PC-9 (cell line): ENCODE results near the gene ACRV1. TPM values are rescaled to one million over a fixed set of nuclear protein-coding genes. Genes with fewer than 3 reads are reported as not detected.

Experiments used
- BruUV-seq: library from RNA; stranded (reverse); fragments of 400-500 nt; replicated peaks from 2 replicates; lab custom pipeline; 2021; lab: Mats Ljungman, UMichigan
- CTCF ChIA-PET: fragments of 300-600 bp; sonication (Branson Sonifier 250); formaldehyde crosslinking; loops from one replicate; lab custom pipeline; 2022; ENCODE audit warnings: antibody characterized with exemption; lab: Charles Lee
- POLR2A ChIA-PET: fragments of 300-600 bp; sonication (Branson Sonifier 250); formaldehyde crosslinking; loops from one replicate; lab custom pipeline; 2022; ENCODE audit warnings: antibody characterized with exemption; ENCODE audit not compliant: unreplicated experiment; lab: Charles Lee
- DNase-seq, 2 experiments: peaks; one replicate each; pipeline versions ENCODE4 v3.0.0 to v3.0.0-alpha.2; 2015 to 2022; ENCODE audit warnings: mixed read lengths in 1 of 2
- H2AFZ ChIP-seq: fragments of 200-600 bp; sonication (generic); 2 replicates; pipeline ENCODE4 v1.8.1; 2017; ENCODE audit warnings: antibody characterized with exemption
- H3F3A ChIP-seq: fragments of 200-600 bp; sonication (generic); 2 replicates; pipeline ENCODE4 v1.8.1; 2017; ENCODE audit warnings: antibody characterized with exemption, mild to moderate bottlenecking, low read depth; ENCODE audit not compliant: insufficient read depth
- H3K27ac ChIP-seq: fragments of 200-600 bp; sonication (generic); 2 replicates; pipeline ENCODE4 v1.6.1; 2016; ENCODE audit warnings: mixed run types
- H3K27me3 ChIP-seq: fragments of 200-600 bp; sonication (generic); 2 replicates; pipeline ENCODE4 v1.6.1; 2016; ENCODE audit warnings: low read depth, mixed run types; ENCODE audit not compliant: insufficient read depth
- H3K36me3 ChIP-seq: fragments of 200-600 bp; sonication (generic); 2 replicates; pipeline ENCODE4 v1.6.1; 2016; ENCODE audit warnings: low read depth, mixed run types
- H3K4me1 ChIP-seq: fragments of 200-600 bp; sonication (generic); replicated peaks from 2 replicates; pipeline ENCODE4 v1.6.1; 2016; ENCODE audit warnings: mixed run types; ENCODE audit not compliant: insufficient read depth
- H3K4me2 ChIP-seq: fragments of 200-600 bp; sonication (generic); 2 replicates; pipeline ENCODE4 v1.6.1; 2017; ENCODE audit warnings: mixed run types
- H3K4me3 ChIP-seq: fragments of 200-600 bp; sonication (generic); 2 replicates; pipeline ENCODE4 v1.6.1; 2016; ENCODE audit warnings: mixed run types
- H3K79me2 ChIP-seq: fragments of 200-600 bp; sonication (generic); 2 replicates; pipeline ENCODE4 v1.6.1; 2017; ENCODE audit warnings: low read depth, mixed run types
- H3K9me2 ChIP-seq: fragments of 200-600 bp; sonication (generic); 2 replicates; pipeline ENCODE4 v1.8.1; 2017; ENCODE audit warnings: mild to moderate bottlenecking; ENCODE audit not compliant: insufficient read depth
- H3K9me3 ChIP-seq: fragments of 200-600 bp; sonication (generic); 2 replicates; pipeline ENCODE4 v1.8.1; 2016; ENCODE audit warnings: low read depth; ENCODE audit not compliant: insufficient read depth
- H4K20me1 ChIP-seq: fragments of 200-600 bp; sonication (generic); 2 replicates; pipeline ENCODE4 v1.8.1; 2017; ENCODE audit not compliant: insufficient read depth
- CTCF ChIP-seq: fragments of 200-600 bp; sonication (generic); conservative IDR thresholded peaks from 2 replicates; pipeline ENCODE4 v1.6.1; 2017; ENCODE audit warnings: mixed run types, antibody characterized with exemption, mild to moderate bottlenecking, moderate library complexity
- EZH2 ChIP-seq: fragments of 200-600 bp; sonication (generic); IDR thresholded peaks from 2 replicates; pipeline ENCODE4 v1.8.0; 2017; ENCODE audit warnings: antibody characterized with exemption, low read depth
- intact Hi-C: fragments of 100-400 bp; cut with micrococcal nuclease; formaldehyde crosslinking; loops from one replicate; pipeline ENCODE4 v1.10.0; 2022; ENCODE audit not compliant: unreplicated experiment
- total RNA-seq: library from RNA; stranded (reverse); gene quantifications from 2 replicates; pipeline ENCODE4 v1.2.3, GENCODE V29; 2021

Gene ACRV1
- total RNA-seq, 1 experiment from 2014 or later, result not detected

- no peak for DNase-seq
- H4K20me1 ChIP-seq, result no peaks in the 10 kb centered on the region
- H3K4me1 ChIP-seq, result no peaks in the 10 kb centered on the region
- no peaks in the 10 kb centered on the region for H3F3A ChIP-seq
- POLR2A ChIA-PET, result no interaction called here
- H3K79me2 ChIP-seq, result no peaks in the 10 kb centered on the region
- H3K36me3 ChIP-seq, result no peaks in the 10 kb centered on the region
- BruUV-seq, result no TSS peak
- CTCF ChIA-PET, result no interaction called here
- TF ChIP-seq CTCF, result no peak
- TF ChIP-seq EZH2, result no peak
- H3K4me2 ChIP-seq, result no peak overlapping the region
- no peak overlapping the region for H2AFZ ChIP-seq
- H3K4me3 ChIP-seq, result no peak overlapping the region
- H3K9me3 ChIP-seq, result no peaks in the 10 kb centered on the region
- H3K27ac ChIP-seq, result no peak overlapping the region
- peaks cover 57% of the 10 kb centered on the region for H3K27me3 ChIP-seq
- intact Hi-C loops, result no loop called here
- H3K9me2 ChIP-seq, result no peaks in the 10 kb centered on the region
These were observed 20.5 kb upstream of the ACRV1 start for GRCh38 chr11:125701018-125701610.

- H3K4me1 ChIP-seq, result no peaks in the 10 kb centered on the region
- no peak overlapping the region for H3K27ac ChIP-seq
- no peak overlapping the region for H3K4me3 ChIP-seq
- no TSS peak for BruUV-seq
- no peak for TF ChIP-seq CTCF
- no peak for TF ChIP-seq EZH2
- H3K79me2 ChIP-seq, result no peaks in the 10 kb centered on the region
- H3K9me3 ChIP-seq, result no peaks in the 10 kb centered on the region
- H3K27me3 ChIP-seq, result peaks cover 79% of the 10 kb centered on the region
- intact Hi-C loops, result no loop called here
- H3F3A ChIP-seq, result no peaks in the 10 kb centered on the region
- H4K20me1 ChIP-seq, result no peaks in the 10 kb centered on the region
- no peak overlapping the region for H2AFZ ChIP-seq
- no peak overlapping the region for H3K4me2 ChIP-seq
- no peak for DNase-seq
- ChIA-PET POLR2A (no interaction called here), CTCF (no interaction called here)
- H3K9me2 ChIP-seq, result no peaks in the 10 kb centered on the region
- H3K36me3 ChIP-seq, result no peaks in the 10 kb centered on the region
These were observed 14.3 kb upstream of the ACRV1 start for GRCh38 chr11:125694951-125695350.

GRCh38 chr11:125692887-125693286, 12.2 kb upstream of the ACRV1 start:
- no peak overlapping the region for H3K4me3 ChIP-seq
- intact Hi-C loops, result no loop called here
- H3K27ac ChIP-seq, result no peak overlapping the region
- H3K4me2 ChIP-seq, result no peak overlapping the region
- no peak overlapping the region for H2AFZ ChIP-seq
- no peaks in the 10 kb centered on the region for H3K9me3 ChIP-seq
- TF ChIP-seq EZH2 (no peak), CTCF (no peak)
- no peaks in the 10 kb centered on the region for H3F3A ChIP-seq
- H3K36me3 ChIP-seq, result no peaks in the 10 kb centered on the region
- CTCF ChIA-PET, result no interaction called here
- no peak for DNase-seq
- H3K4me1 ChIP-seq, result no peaks in the 10 kb centered on the region
- no peaks in the 10 kb centered on the region for H3K9me2 ChIP-seq
- no peaks in the 10 kb centered on the region for H3K79me2 ChIP-seq
- BruUV-seq, result no TSS peak
- POLR2A ChIA-PET, result no interaction called here
- H4K20me1 ChIP-seq, result no peaks in the 10 kb centered on the region
- H3K27me3 ChIP-seq, result peaks cover 58% of the 10 kb centered on the region
